ENCODE data around the gene RNF113B.

RNF113B gene

GRCh38 chr13:98169331-98169730 lies 7.7 kb downstream of the RNF113B start:
- H3K4me2 ChIP-seq (ENCODE audit: low read length), result no peak overlapping the region

DNA sequence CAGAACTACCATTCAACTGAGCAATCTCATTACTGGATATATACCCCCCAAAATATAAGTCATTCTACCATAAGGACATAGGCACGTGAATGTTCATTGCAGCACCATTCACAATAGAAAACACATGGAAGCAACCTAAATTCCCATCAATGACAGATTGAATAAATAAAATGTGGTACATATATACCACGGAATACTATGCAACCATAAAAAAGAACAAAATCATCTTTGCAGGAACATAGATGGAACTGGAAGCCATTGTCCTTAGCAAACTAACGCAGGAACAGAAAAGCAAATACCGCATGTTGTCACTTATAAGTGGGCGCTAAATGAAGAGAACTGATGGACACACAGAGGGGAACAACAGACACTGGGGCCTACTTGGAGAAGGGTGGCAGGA lies 14.1 kb downstream of the RNF113B start:
- TF ChIP-seq, protein P1, sequence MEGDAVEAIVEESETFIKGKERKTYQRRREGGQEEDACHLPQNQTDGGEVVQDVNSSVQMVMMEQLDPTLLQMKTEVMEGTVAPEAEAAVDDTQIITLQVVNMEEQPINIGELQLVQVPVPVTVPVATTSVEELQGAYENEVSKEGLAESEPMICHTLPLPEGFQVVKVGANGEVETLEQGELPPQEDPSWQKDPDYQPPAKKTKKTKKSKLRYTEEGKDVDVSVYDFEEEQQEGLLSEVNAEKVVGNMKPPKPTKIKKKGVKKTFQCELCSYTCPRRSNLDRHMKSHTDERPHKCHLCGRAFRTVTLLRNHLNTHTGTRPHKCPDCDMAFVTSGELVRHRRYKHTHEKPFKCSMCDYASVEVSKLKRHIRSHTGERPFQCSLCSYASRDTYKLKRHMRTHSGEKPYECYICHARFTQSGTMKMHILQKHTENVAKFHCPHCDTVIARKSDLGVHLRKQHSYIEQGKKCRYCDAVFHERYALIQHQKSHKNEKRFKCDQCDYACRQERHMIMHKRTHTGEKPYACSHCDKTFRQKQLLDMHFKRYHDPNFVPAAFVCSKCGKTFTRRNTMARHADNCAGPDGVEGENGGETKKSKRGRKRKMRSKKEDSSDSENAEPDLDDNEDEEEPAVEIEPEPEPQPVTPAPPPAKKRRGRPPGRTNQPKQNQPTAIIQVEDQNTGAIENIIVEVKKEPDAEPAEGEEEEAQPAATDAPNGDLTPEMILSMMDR (IDR thresholded peaks at IDR 0.05), result no peak
- no peaks in the 10 kb centered on the region for H3K27me3 ChIP-seq (ENCODE audit: control insufficient read depth, insufficient read depth, low read length)
- H3K9ac ChIP-seq, result no peak overlapping the region
- H3K36me3 ChIP-seq (ENCODE audit: control insufficient read depth, insufficient read depth, low read length), result no peaks in the 10 kb centered on the region
- H3K4me2 ChIP-seq (ENCODE audit: low read length), result no peak overlapping the region
- peaks cover 5% of the 10 kb centered on the region for H3K4me1 ChIP-seq
- H3K79me2 ChIP-seq, result peaks cover 3% of the 10 kb centered on the region
- no peak overlapping the region for H3K27ac ChIP-seq
- H2AFZ ChIP-seq, result no peak overlapping the region
- H3K9me3 ChIP-seq (ENCODE audit: control insufficient read depth, low read length), result no peaks in the 10 kb centered on the region
- H3K4me3 ChIP-seq (ENCODE audit: low read depth, low read length), result no peak overlapping the region

More at GRCh38 chr13:98169331-98169730, 7.7 kb downstream of the RNF113B start:
- Histone ChIP-seq H3K9me3 (ENCODE audit: control insufficient read depth, low read length) (no peaks in the 10 kb centered on the region), H3K4me3 (ENCODE audit: low read depth, low read length) (no peak overlapping the region), H3K27me3 (ENCODE audit: control insufficient read depth, insufficient read depth, low read length) (no peaks in the 10 kb centered on the region), H3K4me1 (peaks cover 27% of the 10 kb centered on the region), H3K79me2 (peaks cover 3% of the 10 kb centered on the region), H2AFZ (no peak overlapping the region), H3K9ac (no peak overlapping the region), H3K27ac (no peak overlapping the region), H3K36me3 (ENCODE audit: control insufficient read depth, insufficient read depth, low read length) (no peaks in the 10 kb centered on the region)
- TF ChIP-seq, protein P1 (IDR thresholded peaks at IDR 0.05), result no peak

GRCh38 chr13:98158172-98158899 lies 18.7 kb downstream of the RNF113B start:
- Histone ChIP-seq H3K4me2 (ENCODE audit: low read length) (no peak overlapping the region), H3K27ac (no peak overlapping the region), H3K27me3 (ENCODE audit: control insufficient read depth, insufficient read depth, low read length) (no peaks in the 10 kb centered on the region), H3K9me3 (ENCODE audit: control insufficient read depth, low read length) (no peaks in the 10 kb centered on the region), H2AFZ (no peak overlapping the region), H3K9ac (no peak overlapping the region), H3K4me3 (ENCODE audit: low read depth, low read length) (no peak overlapping the region), H3K4me1 (no peaks in the 10 kb centered on the region), H3K79me2 (peaks cover 10% of the 10 kb centered on the region), H3K36me3 (ENCODE audit: control insufficient read depth, insufficient read depth, low read length) (no peaks in the 10 kb centered on the region)
- TF ChIP-seq, protein P1 (IDR thresholded peaks at IDR 0.05), result no peak

- no peak overlapping the region for H3K4me3 ChIP-seq (ENCODE audit: low read depth, low read length)
- H3K79me2 ChIP-seq, result peaks cover 10% of the 10 kb centered on the region
- no peaks in the 10 kb centered on the region for H3K36me3 ChIP-seq (ENCODE audit: control insufficient read depth, insufficient read depth, low read length)
- H3K27me3 ChIP-seq (ENCODE audit: control insufficient read depth, insufficient read depth, low read length), result no peaks in the 10 kb centered on the region
- no peaks in the 10 kb centered on the region for H3K9me3 ChIP-seq (ENCODE audit: control insufficient read depth, low read length)
- no peaks in the 10 kb centered on the region for H3K4me1 ChIP-seq
- H2AFZ ChIP-seq, result no peak overlapping the region
- no peak overlapping the region for H3K27ac ChIP-seq
- TF ChIP-seq, protein P1 (IDR thresholded peaks at IDR 0.05), result no peak
- no peak overlapping the region for H3K4me2 ChIP-seq (ENCODE audit: low read length)
- H3K9ac ChIP-seq, result no peak overlapping the region
Measured at GRCh38 chr13:98157609-98158008, 19.5 kb downstream of the RNF113B start.

- Histone ChIP-seq H3K79me2 (peaks cover 10% of the 10 kb centered on the region), H3K4me2 (ENCODE audit: low read length) (no peak overlapping the region), H3K9ac (no peak overlapping the region), H2AFZ (no peak overlapping the region), H3K27ac (no peak overlapping the region), H3K9me3 (ENCODE audit: control insufficient read depth, low read length) (no peaks in the 10 kb centered on the region), H3K4me1 (no peaks in the 10 kb centered on the region), H3K4me3 (ENCODE audit: low read depth, low read length) (no peak overlapping the region), H3K36me3 (ENCODE audit: control insufficient read depth, insufficient read depth, low read length) (no peaks in the 10 kb centered on the region), H3K27me3 (ENCODE audit: control insufficient read depth, insufficient read depth, low read length) (no peaks in the 10 kb centered on the region)
- TF ChIP-seq, protein P1 (IDR thresholded peaks at IDR 0.05), result no peak
Measured at GRCh38 chr13:98157188-98157587, 19.9 kb downstream of the RNF113B start.

Data from parathyroid adenoma (tissue), 2 donors.